ENCODE measurements around the gene ZFYVE1.

DNA sequence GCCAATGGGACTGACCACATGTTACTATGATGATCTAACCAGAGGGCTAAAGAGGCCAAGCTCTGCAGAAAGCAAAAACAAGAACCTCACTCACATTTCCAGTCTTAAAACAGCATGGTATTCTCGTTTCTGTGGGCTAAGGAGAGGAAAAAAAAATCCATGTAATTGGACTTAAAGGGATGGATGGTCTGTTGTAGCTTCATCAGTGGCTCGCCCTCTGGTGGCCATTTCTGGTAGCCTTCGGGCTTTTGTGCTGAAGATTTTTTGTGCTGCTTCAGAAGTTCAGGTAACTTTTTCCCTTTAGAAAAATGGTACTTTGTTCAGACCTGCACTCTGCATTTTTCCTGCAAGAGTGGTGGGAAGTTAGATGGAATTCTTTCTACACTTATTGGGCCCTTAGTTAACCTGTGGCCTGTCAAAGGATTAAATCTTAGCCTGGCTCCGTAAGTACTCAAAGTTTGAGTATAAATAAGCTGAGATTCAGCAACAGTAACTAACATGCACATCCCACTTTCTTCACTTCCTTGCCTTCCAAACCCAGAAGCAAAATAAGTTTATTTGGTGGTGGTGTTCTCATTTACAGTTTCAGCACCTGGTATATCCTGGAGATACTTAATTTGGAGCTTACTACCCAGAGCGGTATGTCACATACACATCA is 78.3 kb downstream of the ZFYVE1 start:
- TF ChIP-seq SP1 (IDR thresholded peaks at IDR 0.05) (no peak), SUZ12 (IDR thresholded peaks at IDR 0.05) (no peak), BHLHE40 (IDR thresholded peaks at IDR 0.05; ENCODE audit: borderline replicate concordance) (no peak), ELF4 (IDR thresholded peaks at IDR 0.05) (no peak), TARDBP (IDR thresholded peaks at IDR 0.05) (no peak), FOXK2 (IDR thresholded peaks at IDR 0.05) (no peak), FOXA1 (IDR thresholded peaks at IDR 0.05) (no peak), LEF1 (IDR thresholded peaks at IDR 0.05; ENCODE audit: borderline replicate concordance) (no peak), CTBP1 (IDR thresholded peaks at IDR 0.05; ENCODE audit: borderline replicate concordance) (no peak), FOXM1 (IDR thresholded peaks at IDR 0.05; ENCODE audit: borderline replicate concordance) (no peak), HDGF (IDR thresholded peaks at IDR 0.05; ENCODE audit: borderline replicate concordance) (no peak), ZNF384 (IDR thresholded peaks at IDR 0.05) (peak; percentile 40; the same call in 1 of the 2 replicates), NFRKB (IDR thresholded peaks at IDR 0.05) (no peak)
- TF ChIP-seq, protein P1, sequence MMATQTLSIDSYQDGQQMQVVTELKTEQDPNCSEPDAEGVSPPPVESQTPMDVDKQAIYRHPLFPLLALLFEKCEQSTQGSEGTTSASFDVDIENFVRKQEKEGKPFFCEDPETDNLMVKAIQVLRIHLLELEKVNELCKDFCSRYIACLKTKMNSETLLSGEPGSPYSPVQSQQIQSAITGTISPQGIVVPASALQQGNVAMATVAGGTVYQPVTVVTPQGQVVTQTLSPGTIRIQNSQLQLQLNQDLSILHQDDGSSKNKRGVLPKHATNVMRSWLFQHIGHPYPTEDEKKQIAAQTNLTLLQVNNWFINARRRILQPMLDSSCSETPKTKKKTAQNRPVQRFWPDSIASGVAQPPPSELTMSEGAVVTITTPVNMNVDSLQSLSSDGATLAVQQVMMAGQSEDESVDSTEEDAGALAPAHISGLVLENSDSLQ (IDR thresholded peaks at IDR 0.05): no peak

All from HEK293T (cell line).